Kidney epithelial cell (primary cell): ENCODE data around the gene COLEC11. TPM values are rescaled to one million over a fixed set of nuclear protein-coding genes. Genes with fewer than 3 reads are reported as not detected.
A peak's percentile ranks its signal among the peaks of the same experiment; 100 is the strongest.
"Not testable (repeated sequence)": the region's sequence is repeated elsewhere in the genome, so short reads cannot be mapped to it uniquely, and the experiment has no call there.

ENCODE experiments used
- DNase-seq: peaks from one replicate; pipeline ENCODE4 v3.0.0-alpha.2; 2010; ENCODE audit warnings: low read depth
- H3K27me3 ChIP-seq: 2 replicates; pipeline ENCODE4 v1.6.0; 2011; ENCODE audit warnings: low read length; ENCODE audit not compliant: control insufficient read depth, insufficient read depth
- H3K36me3 ChIP-seq: 2 replicates; pipeline ENCODE4 v1.5.1; 2011; ENCODE audit warnings: low read length; ENCODE audit not compliant: control insufficient read depth, insufficient read depth
- H3K4me3 ChIP-seq: 2 replicates; pipeline ENCODE4 v1.5.1; 2011; ENCODE audit warnings: low read depth, mild to moderate bottlenecking, control low read depth, low read length
- total RNA-seq: library from RNA; depleted of rRNA; stranded (reverse); fragments of >200 nt; gene quantifications from 2 replicates; pipeline ENCODE4 v1.2.3, GENCODE V29; 2015
- TF ChIP-seq, protein P1 (sequence below): IDR thresholded peaks from 2 replicates; pipeline ENCODE4 v1.5.1; 2011; ENCODE audit warnings: mild to moderate bottlenecking, moderate library complexity, low read length, control low read depth, inconsistent platforms; ENCODE audit not compliant: insufficient read depth, poor library complexity, severe bottlenecking

Gene COLEC11
- total RNA-seq, 1 donor from 2014 or later: not detected

DNA sequence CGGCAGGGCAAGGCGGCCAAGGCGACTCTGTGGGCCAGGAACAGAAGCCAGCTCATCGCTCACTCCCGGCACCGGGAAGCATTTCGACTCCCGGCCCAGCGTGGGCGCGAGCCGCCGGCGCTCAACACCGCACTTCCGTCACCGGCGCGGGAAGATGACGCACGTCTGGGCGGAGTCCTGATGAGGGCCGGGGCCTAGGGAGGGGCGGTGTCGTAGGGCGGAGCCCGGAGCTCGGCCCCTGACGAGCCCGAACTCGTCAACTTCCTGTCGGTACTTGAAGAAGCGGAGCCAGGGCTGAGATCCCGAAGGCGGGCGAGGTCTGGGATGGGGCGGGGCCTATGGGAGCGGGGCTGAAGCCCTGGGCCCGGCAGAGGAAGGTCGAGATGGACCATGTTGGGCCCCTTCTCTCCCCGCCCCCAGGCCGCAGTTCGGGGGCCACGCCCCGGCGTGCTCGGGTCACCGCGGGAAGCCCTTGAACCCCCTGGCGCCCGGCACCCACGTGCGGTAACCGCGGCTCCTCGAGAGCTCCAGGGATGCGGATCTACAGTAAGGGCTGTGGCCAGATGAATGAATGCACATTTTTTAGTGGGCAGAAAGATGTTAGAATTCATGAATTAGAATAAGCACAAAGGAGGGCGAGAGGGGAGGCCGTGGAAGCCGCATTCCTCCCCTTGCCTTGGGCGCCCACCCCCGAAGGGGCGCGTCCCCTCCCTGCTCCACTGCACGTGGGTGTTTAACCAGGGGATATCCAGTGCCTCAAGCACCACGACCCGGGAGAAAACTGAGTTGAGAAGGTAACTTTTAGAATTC is 36.5 kb upstream of the COLEC11 start, which contains the start of gene RNASEH1:
TSS of gene RNASEH1 (minus strand) at position 129 of the 810 bp plus-strand sequence. CDS start at position 56, 73 bp downstream.
- TF ChIP-seq, protein P1, sequence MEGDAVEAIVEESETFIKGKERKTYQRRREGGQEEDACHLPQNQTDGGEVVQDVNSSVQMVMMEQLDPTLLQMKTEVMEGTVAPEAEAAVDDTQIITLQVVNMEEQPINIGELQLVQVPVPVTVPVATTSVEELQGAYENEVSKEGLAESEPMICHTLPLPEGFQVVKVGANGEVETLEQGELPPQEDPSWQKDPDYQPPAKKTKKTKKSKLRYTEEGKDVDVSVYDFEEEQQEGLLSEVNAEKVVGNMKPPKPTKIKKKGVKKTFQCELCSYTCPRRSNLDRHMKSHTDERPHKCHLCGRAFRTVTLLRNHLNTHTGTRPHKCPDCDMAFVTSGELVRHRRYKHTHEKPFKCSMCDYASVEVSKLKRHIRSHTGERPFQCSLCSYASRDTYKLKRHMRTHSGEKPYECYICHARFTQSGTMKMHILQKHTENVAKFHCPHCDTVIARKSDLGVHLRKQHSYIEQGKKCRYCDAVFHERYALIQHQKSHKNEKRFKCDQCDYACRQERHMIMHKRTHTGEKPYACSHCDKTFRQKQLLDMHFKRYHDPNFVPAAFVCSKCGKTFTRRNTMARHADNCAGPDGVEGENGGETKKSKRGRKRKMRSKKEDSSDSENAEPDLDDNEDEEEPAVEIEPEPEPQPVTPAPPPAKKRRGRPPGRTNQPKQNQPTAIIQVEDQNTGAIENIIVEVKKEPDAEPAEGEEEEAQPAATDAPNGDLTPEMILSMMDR: no peak
- peaks cover 1% of the 10 kb centered on the region for H3K36me3 ChIP-seq
- peak; percentile 85 for DNase-seq
- H3K4me3 ChIP-seq: peak within 1 kb of the TSS; percentile 81
- no peaks in the 10 kb centered on the region for H3K27me3 ChIP-seq

DNA sequence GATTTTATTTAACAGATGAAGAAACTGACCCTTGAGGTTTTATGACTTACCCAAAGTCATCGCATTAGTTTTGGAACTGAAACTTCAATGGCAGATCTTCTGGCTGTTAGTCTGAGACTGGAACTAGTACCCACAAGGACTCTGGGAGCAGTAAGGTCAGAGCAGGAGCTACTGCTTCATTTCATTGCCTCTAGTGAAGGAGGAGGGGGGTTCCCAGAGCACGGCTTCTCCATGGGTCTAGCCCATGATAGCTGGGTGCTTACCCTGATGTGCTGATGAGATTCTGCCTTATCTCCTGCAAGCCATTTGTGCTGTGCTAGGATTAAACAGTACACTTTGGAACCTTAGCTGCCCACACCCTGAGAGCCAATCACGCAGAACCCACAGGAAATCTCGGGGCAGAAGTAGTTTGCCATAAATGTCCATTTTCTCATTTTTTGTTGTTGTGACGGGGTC is 31.4 kb upstream of the COLEC11 start:
- DNase-seq: no peak
- Histone ChIP-seq H3K27me3 (no peaks in the 10 kb centered on the region), H3K36me3 (no peaks in the 10 kb centered on the region), H3K4me3 (no peak overlapping the region)
- TF ChIP-seq, protein P1: no peak

DNA sequence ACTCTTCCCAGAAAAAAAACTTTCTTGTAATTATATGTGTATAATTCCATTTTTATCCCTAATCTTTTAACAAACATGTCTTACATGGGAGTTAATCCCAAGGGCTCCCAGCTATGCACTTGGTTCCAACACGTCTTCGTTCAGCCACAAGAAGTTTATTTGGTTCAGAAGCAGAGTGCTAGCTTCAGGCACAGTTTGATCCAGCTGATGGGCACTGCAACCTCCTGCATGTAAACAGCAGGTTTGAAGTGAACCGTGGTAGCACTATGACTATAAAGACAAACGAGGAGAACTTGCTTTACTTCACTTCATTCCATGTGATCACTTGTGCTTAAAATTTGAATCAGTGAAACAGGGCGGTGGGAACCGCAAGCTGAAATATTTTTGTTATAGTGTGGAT is 29.8 kb upstream of the COLEC11 start:
- TF ChIP-seq, protein P1: no peak
- Histone ChIP-seq H3K27me3 (no peaks in the 10 kb centered on the region), H3K36me3 (no peaks in the 10 kb centered on the region), H3K4me3 (no peak overlapping the region)
- DNase-seq: no peak

DNA sequence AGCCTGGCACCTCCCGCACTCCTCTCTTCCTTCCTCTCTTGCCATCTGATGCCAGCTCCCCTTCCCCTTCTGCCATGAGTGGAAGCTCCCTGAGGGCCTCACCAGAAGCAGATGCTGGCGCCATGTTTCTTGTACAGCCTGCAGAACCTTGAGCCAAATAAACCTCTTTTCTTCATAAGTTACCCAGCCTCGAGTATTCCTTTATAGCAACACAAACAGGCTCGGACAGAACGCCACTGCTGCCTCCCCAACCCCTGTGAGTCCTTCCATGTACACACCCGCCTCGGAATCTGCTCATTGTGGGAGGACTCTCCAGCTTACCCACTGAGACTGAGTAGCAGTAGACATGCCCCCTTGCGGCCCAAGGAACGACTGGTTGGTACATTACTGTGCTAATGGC is 28.1 kb upstream of the COLEC11 start:
- TF ChIP-seq, protein P1: no peak
- no peaks in the 10 kb centered on the region for H3K27me3 ChIP-seq
- no peak for DNase-seq
- H3K4me3 ChIP-seq: no peak overlapping the region
- no peaks in the 10 kb centered on the region for H3K36me3 ChIP-seq

DNA sequence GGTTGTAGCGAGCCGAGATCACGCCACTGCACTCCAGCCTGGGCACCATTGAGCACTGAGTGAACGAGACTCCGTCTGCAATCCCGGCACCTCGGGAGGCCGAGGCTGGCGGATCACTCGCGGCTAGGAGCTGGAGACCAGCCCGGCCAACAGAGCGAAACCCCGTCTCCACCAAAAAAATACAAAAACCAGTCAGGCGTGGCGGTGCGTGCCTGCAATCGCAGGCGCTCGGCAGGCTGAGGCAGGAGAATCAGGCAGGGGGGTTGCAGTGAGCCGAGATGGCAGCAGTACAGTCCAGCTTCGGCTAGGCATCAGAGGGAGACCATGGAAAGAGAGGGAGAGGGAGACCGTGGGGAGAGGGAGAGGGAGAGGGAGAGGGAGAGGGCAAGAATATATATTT is 25.3 kb upstream of the COLEC11 start:
- H3K27me3 ChIP-seq, H3K4me3 ChIP-seq, H3K36me3 ChIP-seq, DNase-seq: not testable (repeated sequence)

DNA sequence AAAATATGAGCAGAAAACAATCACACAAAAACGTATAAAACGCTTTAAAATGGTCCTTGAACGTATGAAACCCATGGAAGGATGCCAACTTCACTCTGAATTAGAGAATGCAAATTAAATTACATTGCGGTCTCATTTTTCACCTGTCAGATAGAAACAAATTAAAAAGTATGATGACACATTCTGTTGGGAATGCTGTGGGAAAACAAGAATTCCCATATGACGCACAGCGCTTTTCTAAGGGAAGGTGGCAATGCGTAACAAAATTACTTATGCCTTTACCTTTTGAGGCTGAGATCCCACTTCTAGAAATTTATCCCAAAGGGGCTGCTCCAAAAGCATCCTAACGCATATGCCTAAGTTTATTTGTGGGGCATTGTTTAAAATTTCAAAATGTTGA is 23.6 kb upstream of the COLEC11 start:
- no peaks in the 10 kb centered on the region for H3K36me3 ChIP-seq
- DNase-seq: no peak
- TF ChIP-seq, protein P1: no peak
- H3K4me3 ChIP-seq: no peak overlapping the region
- no peaks in the 10 kb centered on the region for H3K27me3 ChIP-seq
